Mucosa of descending colon (tissue), 3 donors: ENCODE data around the gene BAG3. TPM values are rescaled to one million over a fixed set of nuclear protein-coding genes. Genes with fewer than 3 reads are reported as not detected.

Experiments used
- ATAC-seq: fragments of 200-7000 bp; cut with Tn5 transposase; one replicate; pipeline ENCODE4 v1.9.1; 2020; ENCODE audit warnings: mild to moderate bottlenecking, moderate library complexity
- DNase-seq, 3 donors: peaks; one replicate each; pipeline ENCODE4 v3.0.0-alpha.2; 2020
- H3K36me3 ChIP-seq: fragments of 200-600 bp; one replicate; pipeline ENCODE4 v1.8.0; 2021; ENCODE audit warnings: low read depth, mild to moderate bottlenecking
- H3K4me1 ChIP-seq: fragments of 200-600 bp; one replicate; pipeline ENCODE4 v1.8.0; 2021; ENCODE audit warnings: low read depth, mild to moderate bottlenecking
- H3K4me3 ChIP-seq: fragments of 200-600 bp; one replicate; pipeline ENCODE4 v1.8.0; 2021; ENCODE audit warnings: mild to moderate bottlenecking
- H3K9me3 ChIP-seq: fragments of 200-600 bp; one replicate; pipeline ENCODE4 v1.8.0; 2021; ENCODE audit warnings: mild to moderate bottlenecking
- CTCF ChIP-seq: fragments of 200-600 bp; IDR thresholded peaks from one replicate; pipeline ENCODE4 v1.8.0; 2022; ENCODE audit warnings: antibody characterized with exemption, mild to moderate bottlenecking
- intact Hi-C, 2 donors: fragments of 100-400 bp; cut with DNase I in 1 of 2; cut with micrococcal nuclease in 1 of 2; formaldehyde crosslinking; loops; one replicate each; pipeline versions ENCODE4 v1.11.0 to v1.11.1; 2022; cut with DNase I, micrococcal nuclease
- total RNA-seq, 3 donors: library from RNA; stranded (reverse); fragmentation: NEBNext Ultra II Directional in 2 of 3; extraction: Animal tissue kit (Norgen Biotek cat#: 25700) in 2 of 3; gene quantifications; one replicate each; pipeline versions ENCODE4 v1.2.1 to v1.2.4, GENCODE V29; 2021 to 2023
- donor health status: DM: no; HTN: no; CAD: no; lungs with moderate emphysema.
- donor health status: DM: no; HTN: no; CAD: no.
- donor health status: DM: no; HTN: yes; CAD: no.

BAG3 gene
- total RNA-seq, 3 donors from 2014 or later, result 15.4 to 55.9 (median 26.3) TPM

- H3K36me3 ChIP-seq, result no peaks in the 10 kb centered on the region
- ATAC-seq (no peak), DNase-seq (no peak)
- intact Hi-C loops, result no loop called here
- no peaks in the 10 kb centered on the region for H3K9me3 ChIP-seq
- no peak for TF ChIP-seq CTCF
- H3K4me1 ChIP-seq, result no peaks in the 10 kb centered on the region
- H3K4me3 ChIP-seq, result no peak overlapping the region
Observed at GRCh38 chr10:119691726-119692125, 40.5 kb downstream of the BAG3 start.

DNA sequence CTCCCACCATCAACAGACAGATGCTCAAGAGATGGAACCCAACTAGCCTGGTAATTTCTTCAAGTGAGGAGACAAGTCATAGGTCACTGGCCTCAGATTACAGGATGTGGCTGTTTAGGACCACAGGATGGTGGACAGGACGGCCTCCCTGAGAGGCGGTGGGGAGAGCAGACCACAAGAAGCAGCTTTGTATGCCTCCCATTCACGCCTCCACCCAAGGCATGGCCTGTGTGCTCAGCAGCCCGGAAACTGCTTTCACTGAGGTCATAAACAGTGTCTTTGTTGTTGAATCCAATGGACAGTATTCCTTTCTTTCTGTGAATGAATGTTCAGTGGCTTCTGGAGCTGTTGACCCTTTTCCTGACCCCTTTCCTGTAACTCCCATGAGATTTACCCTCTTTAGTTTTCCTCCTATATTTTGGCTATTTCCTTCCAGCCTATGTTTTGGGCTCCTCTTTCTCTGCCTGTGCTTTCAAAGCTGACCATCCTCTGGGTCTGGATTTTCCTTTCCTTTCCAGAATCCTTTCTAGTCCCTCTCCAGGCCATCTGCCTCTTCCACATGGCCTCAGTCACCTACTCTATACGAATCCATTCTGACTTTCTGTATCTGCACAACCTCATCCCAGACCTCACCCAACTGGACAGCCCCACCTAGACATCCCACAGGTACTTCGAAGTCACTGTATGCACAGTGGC, 42.2 kb downstream of the BAG3 start:
- DNase-seq, result no peak
- Histone ChIP-seq H3K36me3 (no peaks in the 10 kb centered on the region), H3K4me1 (no peaks in the 10 kb centered on the region), H3K4me3 (no peak overlapping the region), H3K9me3 (no peaks in the 10 kb centered on the region)
- intact Hi-C loops, result no loop called here
- ATAC-seq, result peak; percentile 41
- TF ChIP-seq CTCF, result no peak

GRCh38 chr10:119694608-119695007, 43.4 kb downstream of the BAG3 start:
- intact Hi-C loops, result no loop called here
- TF ChIP-seq CTCF, result no peak
- H3K4me1 ChIP-seq, result no peaks in the 10 kb centered on the region
- no peaks in the 10 kb centered on the region for H3K36me3 ChIP-seq
- H3K9me3 ChIP-seq, result no peaks in the 10 kb centered on the region
- no peak for ATAC-seq
- no peak for DNase-seq
- H3K4me3 ChIP-seq, result no peak overlapping the region

GRCh38 chr10:119700321-119700954, 49.3 kb downstream of the BAG3 start:
- Histone ChIP-seq H3K4me1 (no peaks in the 10 kb centered on the region), H3K9me3 (no peaks in the 10 kb centered on the region), H3K4me3 (no peak overlapping the region), H3K36me3 (no peaks in the 10 kb centered on the region)
- intact Hi-C loops, result no loop called here
- peak; percentile 55 for ATAC-seq
- no peak for TF ChIP-seq CTCF
- no peak for DNase-seq

GRCh38 chr10:119701861-119702260, 50.7 kb downstream of the BAG3 start:
- Histone ChIP-seq H3K4me1 (no peaks in the 10 kb centered on the region), H3K4me3 (no peak overlapping the region), H3K9me3 (no peaks in the 10 kb centered on the region), H3K36me3 (no peaks in the 10 kb centered on the region)
- no peak for DNase-seq
- no peak for ATAC-seq
- intact Hi-C loops, result no loop called here
- no peak for TF ChIP-seq CTCF
